ENCODE data around the gene FAXC. TPM values are rescaled to one million over a fixed set of nuclear protein-coding genes. Genes with fewer than 3 reads are reported as not detected.

The FAXC gene
- polyA plus RNA-seq, 1 experiment: 3.8 TPM

- H3K4me3 ChIP-seq (ENCODE audit: low read depth, low read length): no peak overlapping the region
- H3K27me3 ChIP-seq (ENCODE audit: control insufficient read depth, insufficient read depth, low read length): peaks cover 1% of the 10 kb centered on the region; the same call in 1 of the 2 replicates
- H3K36me3 ChIP-seq (ENCODE audit: control insufficient read depth, insufficient read depth, low read length): no peaks in the 10 kb centered on the region
- TF ChIP-seq, protein P1, sequence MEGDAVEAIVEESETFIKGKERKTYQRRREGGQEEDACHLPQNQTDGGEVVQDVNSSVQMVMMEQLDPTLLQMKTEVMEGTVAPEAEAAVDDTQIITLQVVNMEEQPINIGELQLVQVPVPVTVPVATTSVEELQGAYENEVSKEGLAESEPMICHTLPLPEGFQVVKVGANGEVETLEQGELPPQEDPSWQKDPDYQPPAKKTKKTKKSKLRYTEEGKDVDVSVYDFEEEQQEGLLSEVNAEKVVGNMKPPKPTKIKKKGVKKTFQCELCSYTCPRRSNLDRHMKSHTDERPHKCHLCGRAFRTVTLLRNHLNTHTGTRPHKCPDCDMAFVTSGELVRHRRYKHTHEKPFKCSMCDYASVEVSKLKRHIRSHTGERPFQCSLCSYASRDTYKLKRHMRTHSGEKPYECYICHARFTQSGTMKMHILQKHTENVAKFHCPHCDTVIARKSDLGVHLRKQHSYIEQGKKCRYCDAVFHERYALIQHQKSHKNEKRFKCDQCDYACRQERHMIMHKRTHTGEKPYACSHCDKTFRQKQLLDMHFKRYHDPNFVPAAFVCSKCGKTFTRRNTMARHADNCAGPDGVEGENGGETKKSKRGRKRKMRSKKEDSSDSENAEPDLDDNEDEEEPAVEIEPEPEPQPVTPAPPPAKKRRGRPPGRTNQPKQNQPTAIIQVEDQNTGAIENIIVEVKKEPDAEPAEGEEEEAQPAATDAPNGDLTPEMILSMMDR (IDR thresholded peaks at IDR 0.05; ENCODE audit: insufficient read depth, low read depth, low read length): no peak
- ChIA-PET POLR2A (no interaction called here), CTCF (no interaction called here)
- no peak for DNase-seq (ENCODE audit: low read depth)
Measured at GRCh38 chr6:99233219-99233618, 116.3 kb downstream of the FAXC start.

DNA sequence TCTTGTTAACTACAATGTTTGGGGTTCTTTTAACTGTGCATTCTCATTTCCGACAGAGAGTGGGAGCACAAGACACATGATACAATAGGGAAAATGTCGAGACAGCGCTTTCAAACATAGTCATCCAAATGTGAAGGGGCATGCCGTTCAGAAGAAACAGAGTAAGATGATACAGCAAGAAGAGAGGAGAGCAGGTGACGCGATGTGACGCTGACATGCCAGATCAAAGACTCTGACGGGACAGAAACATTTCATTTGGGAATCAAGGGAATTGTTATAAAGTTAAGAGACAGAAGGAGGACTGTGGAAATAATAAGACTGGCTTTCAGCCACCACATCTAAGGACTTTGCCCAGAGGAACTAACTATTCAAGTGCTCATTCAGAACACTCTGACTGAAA is 117.4 kb downstream of the FAXC start:
- Histone ChIP-seq H3K4me3 (ENCODE audit: low read depth, low read length) (no peak overlapping the region), H3K27me3 (ENCODE audit: control insufficient read depth, insufficient read depth, low read length) (peaks cover 1% of the 10 kb centered on the region; the same call in 1 of the 2 replicates), H3K36me3 (ENCODE audit: control insufficient read depth, insufficient read depth, low read length) (no peaks in the 10 kb centered on the region)
- DNase-seq (ENCODE audit: low read depth): no peak
- POLR2A ChIA-PET: no interaction called here
- TF ChIP-seq, protein P1 (IDR thresholded peaks at IDR 0.05; ENCODE audit: insufficient read depth, low read depth, low read length): no peak
- CTCF ChIA-PET: no interaction called here

- H3K4me3 ChIP-seq (ENCODE audit: low read depth, low read length): no peak overlapping the region
- TF ChIP-seq, protein P1 (IDR thresholded peaks at IDR 0.05; ENCODE audit: insufficient read depth, low read depth, low read length): no peak
- no peaks in the 10 kb centered on the region for H3K27me3 ChIP-seq (ENCODE audit: control insufficient read depth, insufficient read depth, low read length)
- POLR2A ChIA-PET: no interaction called here
- DNase-seq (ENCODE audit: low read depth): no peak
- no peaks in the 10 kb centered on the region for H3K36me3 ChIP-seq (ENCODE audit: control insufficient read depth, insufficient read depth, low read length)
- CTCF ChIA-PET: no interaction called here
Measured at GRCh38 chr6:99225172-99225571, 124.3 kb downstream of the FAXC start.

Other genes with a start within 250 kb of the FAXC start
- gene COQ3, start 44.5 kb upstream of the FAXC start, polyA plus RNA-seq (2011; rRNA removed): 3.3 and 6.4 TPM in 2 replicates
- gene PNISR, start 75.6 kb upstream of the FAXC start, polyA plus RNA-seq (2011; rRNA removed): 19.0 and 31.9 TPM in 2 replicates
- 5.1 and 9.0 TPM in 2 replicates for gene USP45, start 165.7 kb upstream of the FAXC start, polyA plus RNA-seq (2011; rRNA removed)
- 32.3 and 44.8 TPM in 2 replicates for gene CCNC, start 219.0 kb upstream of the FAXC start, polyA plus RNA-seq (2011; rRNA removed)

Data from BJ (cell line).